ENCODE results near the gene SLC4A2.

SLC4A2 gene

DNA sequence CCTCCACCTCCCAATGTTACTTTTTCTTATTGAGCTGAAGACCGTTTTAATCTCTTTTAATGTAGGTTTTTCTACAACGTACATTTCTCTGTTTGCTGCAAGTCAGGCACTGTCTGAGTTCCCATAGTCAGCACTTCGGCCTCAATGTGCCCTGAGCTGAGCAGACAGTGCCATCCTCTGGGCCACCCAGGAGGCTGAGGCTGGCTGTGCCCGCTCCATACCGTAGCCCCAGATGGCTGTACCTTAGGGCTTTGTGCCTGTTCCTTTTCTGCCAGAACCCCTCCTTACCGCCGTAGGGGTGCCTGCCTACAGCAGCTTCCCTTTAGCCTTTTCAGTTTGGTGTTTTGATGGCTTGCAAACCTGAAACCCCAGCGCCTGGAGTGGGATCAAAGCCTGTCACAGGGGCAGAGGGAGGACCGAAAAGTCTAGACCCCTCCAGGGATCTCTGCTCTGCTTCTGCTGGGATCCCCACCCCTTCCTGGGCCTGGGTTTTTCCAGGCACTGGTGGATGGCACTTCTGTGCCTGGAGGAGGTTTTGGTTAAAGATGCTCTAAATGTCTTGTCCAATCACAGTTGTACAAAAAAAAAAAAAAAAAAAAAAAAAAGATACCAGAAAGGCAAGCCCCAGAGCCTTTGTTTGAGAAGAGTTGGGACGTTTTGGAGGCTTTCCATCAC, 35.9 kb downstream of the SLC4A2 start:
- H3K9me2 ChIP-seq (replicated peaks; ENCODE audit: low read depth, low read length), result no peaks in the 10 kb centered on the region
- H3F3A ChIP-seq (ENCODE audit: low read depth), result no peaks in the 10 kb centered on the region
- H4K20me1 ChIP-seq (ENCODE audit: insufficient read depth, low read length, poor library complexity, severe bottlenecking), result peaks cover 42% of the 10 kb centered on the region
- no peaks in the 10 kb centered on the region for H3K27me3 ChIP-seq (ENCODE audit: insufficient read depth, low read length, poor library complexity, severe bottlenecking)
- H3K9ac ChIP-seq (ENCODE audit: low read depth, low read length, poor library complexity, severe bottlenecking), result no peak overlapping the region
- no peaks in the 10 kb centered on the region for H3K9me3 ChIP-seq (ENCODE audit: insufficient read depth, low read depth, low read length)
- TF ChIP-seq, protein P1, sequence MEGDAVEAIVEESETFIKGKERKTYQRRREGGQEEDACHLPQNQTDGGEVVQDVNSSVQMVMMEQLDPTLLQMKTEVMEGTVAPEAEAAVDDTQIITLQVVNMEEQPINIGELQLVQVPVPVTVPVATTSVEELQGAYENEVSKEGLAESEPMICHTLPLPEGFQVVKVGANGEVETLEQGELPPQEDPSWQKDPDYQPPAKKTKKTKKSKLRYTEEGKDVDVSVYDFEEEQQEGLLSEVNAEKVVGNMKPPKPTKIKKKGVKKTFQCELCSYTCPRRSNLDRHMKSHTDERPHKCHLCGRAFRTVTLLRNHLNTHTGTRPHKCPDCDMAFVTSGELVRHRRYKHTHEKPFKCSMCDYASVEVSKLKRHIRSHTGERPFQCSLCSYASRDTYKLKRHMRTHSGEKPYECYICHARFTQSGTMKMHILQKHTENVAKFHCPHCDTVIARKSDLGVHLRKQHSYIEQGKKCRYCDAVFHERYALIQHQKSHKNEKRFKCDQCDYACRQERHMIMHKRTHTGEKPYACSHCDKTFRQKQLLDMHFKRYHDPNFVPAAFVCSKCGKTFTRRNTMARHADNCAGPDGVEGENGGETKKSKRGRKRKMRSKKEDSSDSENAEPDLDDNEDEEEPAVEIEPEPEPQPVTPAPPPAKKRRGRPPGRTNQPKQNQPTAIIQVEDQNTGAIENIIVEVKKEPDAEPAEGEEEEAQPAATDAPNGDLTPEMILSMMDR (conservative IDR thresholded peaks at IDR 0.05; ENCODE audit: low read length), result peak; percentile 12; the same call in 1 of the 2 replicates
- no peak for TF ChIP-seq EZH2phosphoT487 (IDR thresholded peaks at IDR 0.05; ENCODE audit: borderline replicate concordance)
- no peaks in the 10 kb centered on the region for H3K4me1 ChIP-seq (ENCODE audit: insufficient read depth, low read length, poor library complexity, severe bottlenecking)
- H3K4me2 ChIP-seq (ENCODE audit: low read depth, low read length, poor library complexity, severe bottlenecking), result no peak overlapping the region
- peaks cover 70% of the 10 kb centered on the region; the same call in 1 of the 2 replicates for H3K79me2 ChIP-seq (ENCODE audit: insufficient read depth, low read length)
- no peak overlapping the region for H3K4me3 ChIP-seq (ENCODE audit: low read length, poor library complexity, severe bottlenecking)
- H2AFZ ChIP-seq (ENCODE audit: low read length), result no peak overlapping the region
- no peaks in the 10 kb centered on the region for H3K36me3 ChIP-seq (ENCODE audit: insufficient read depth, low read length)

DNA sequence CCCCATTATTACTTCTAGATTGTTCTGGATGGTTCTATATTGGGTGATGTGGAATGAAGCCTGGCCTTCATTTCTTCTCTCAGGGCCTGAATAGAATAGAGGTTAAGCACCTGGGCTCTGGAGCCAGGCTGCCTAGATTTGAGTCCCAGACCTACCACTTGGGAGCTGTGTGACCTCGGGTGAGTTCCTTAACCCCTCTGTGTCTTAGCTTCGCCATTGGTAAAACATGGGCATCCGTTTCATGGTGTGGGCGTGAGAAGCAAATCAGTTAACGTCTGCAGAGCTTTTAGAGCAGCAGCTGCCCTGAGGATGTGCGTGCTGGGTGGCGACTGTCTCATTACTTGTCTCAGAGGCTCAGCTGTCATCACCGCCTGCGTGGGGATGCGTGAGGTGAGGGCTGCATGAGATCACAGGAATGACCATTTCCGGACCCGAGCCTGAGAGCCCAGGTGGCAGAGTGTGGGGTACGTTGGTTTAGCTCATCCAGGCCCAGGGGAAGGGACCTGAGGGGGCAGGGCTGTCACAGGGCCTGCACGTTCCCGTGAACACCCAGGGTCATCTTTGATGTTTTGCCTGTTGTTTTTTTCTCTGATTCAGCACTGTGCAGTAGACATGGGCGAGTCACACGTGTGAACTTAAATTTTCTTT, 36.6 kb downstream of the SLC4A2 start:
- Histone ChIP-seq H3K4me3 (ENCODE audit: low read length, poor library complexity, severe bottlenecking) (no peak overlapping the region), H3K4me2 (ENCODE audit: low read depth, low read length, poor library complexity, severe bottlenecking) (no peak overlapping the region), H3K9me2 (replicated peaks; ENCODE audit: low read depth, low read length) (no peaks in the 10 kb centered on the region), H3F3A (ENCODE audit: low read depth) (no peaks in the 10 kb centered on the region), H2AFZ (ENCODE audit: low read length) (no peak overlapping the region), H3K36me3 (ENCODE audit: insufficient read depth, low read length) (no peaks in the 10 kb centered on the region), H3K4me1 (ENCODE audit: insufficient read depth, low read length, poor library complexity, severe bottlenecking) (no peaks in the 10 kb centered on the region), H3K79me2 (ENCODE audit: insufficient read depth, low read length) (peaks cover 69% of the 10 kb centered on the region; the same call in 1 of the 2 replicates), H4K20me1 (ENCODE audit: insufficient read depth, low read length, poor library complexity, severe bottlenecking) (peaks cover 41% of the 10 kb centered on the region), H3K9me3 (ENCODE audit: insufficient read depth, low read depth, low read length) (no peaks in the 10 kb centered on the region), H3K9ac (ENCODE audit: low read depth, low read length, poor library complexity, severe bottlenecking) (no peak overlapping the region), H3K27me3 (ENCODE audit: insufficient read depth, low read length, poor library complexity, severe bottlenecking) (no peaks in the 10 kb centered on the region)
- TF ChIP-seq, protein P1 (conservative IDR thresholded peaks at IDR 0.05; ENCODE audit: low read length), result no peak
- TF ChIP-seq EZH2phosphoT487 (IDR thresholded peaks at IDR 0.05; ENCODE audit: borderline replicate concordance), result no peak

DNA sequence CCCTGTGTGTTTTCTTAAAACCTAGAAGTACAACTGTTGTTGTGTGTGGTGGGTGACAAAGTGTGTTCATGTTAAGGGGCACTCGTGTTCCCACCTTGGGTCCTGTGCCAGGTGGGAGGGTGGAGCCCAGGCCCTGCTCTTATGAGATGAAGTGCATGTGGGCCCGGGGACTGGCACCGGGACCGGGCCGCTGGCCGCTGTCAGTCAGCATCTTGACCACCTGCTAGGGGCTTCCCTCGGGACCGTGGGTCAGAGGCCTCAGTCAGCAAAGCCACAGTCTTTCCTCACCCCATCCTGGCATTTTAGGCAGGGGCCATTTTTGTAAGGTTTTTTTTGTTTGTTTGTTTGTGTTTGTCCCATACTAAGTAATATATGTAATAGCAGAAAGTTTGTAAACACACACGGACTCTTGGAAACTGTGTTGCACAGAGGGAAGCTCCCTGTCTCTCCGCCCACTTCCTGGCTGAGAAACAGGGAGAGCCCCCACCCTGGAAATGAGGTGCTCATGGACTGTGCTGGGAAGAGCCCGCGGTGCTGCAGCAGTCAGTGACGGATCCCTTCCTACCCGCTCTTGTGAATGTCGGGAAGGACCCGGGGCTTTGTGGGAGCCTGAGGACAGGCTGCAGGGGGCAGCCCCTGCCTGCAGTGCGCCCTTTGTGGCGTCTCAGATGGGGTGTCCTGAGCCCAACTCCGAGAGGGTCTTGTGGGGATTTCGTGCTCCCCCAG, 40.3 kb downstream of the SLC4A2 start:
- Histone ChIP-seq H3K27me3 (ENCODE audit: insufficient read depth, low read length, poor library complexity, severe bottlenecking) (no peaks in the 10 kb centered on the region), H3K9ac (ENCODE audit: low read depth, low read length, poor library complexity, severe bottlenecking) (no peak overlapping the region), H3K4me2 (ENCODE audit: low read depth, low read length, poor library complexity, severe bottlenecking) (no peak overlapping the region), H3K36me3 (ENCODE audit: insufficient read depth, low read length) (peaks cover 3% of the 10 kb centered on the region; the same call in 1 of the 2 replicates), H3K4me3 (ENCODE audit: low read length, poor library complexity, severe bottlenecking) (no peak overlapping the region), H2AFZ (ENCODE audit: low read length) (no peak overlapping the region), H3K9me3 (ENCODE audit: insufficient read depth, low read depth, low read length) (no peaks in the 10 kb centered on the region), H4K20me1 (ENCODE audit: insufficient read depth, low read length, poor library complexity, severe bottlenecking) (peaks cover 15% of the 10 kb centered on the region), H3K9me2 (replicated peaks; ENCODE audit: low read depth, low read length) (no peaks in the 10 kb centered on the region), H3K79me2 (ENCODE audit: insufficient read depth, low read length) (peaks cover 41% of the 10 kb centered on the region; the same call in 1 of the 2 replicates), H3K4me1 (ENCODE audit: insufficient read depth, low read length, poor library complexity, severe bottlenecking) (no peaks in the 10 kb centered on the region), H3F3A (ENCODE audit: low read depth) (no peaks in the 10 kb centered on the region)
- TF ChIP-seq EZH2phosphoT487 (IDR thresholded peaks at IDR 0.05; ENCODE audit: borderline replicate concordance), result no peak
- TF ChIP-seq, protein P1 (conservative IDR thresholded peaks at IDR 0.05; ENCODE audit: low read length), result no peak

Data from Loucy (cell line).